WTC11 (cell line): Measurements from ENCODE around the gene FST. TPM values are rescaled to one million over a fixed set of nuclear protein-coding genes. Genes with fewer than 3 reads are reported as not detected.

Experiments
- ATAC-seq: fragments of 200-7000 bp; cut with Tn5 transposase; 2 replicates; pipeline ENCODE4 v1.10.0; 2021; ENCODE audit warnings: mild to moderate bottlenecking, moderate library complexity
- CTCF ChIA-PET: fragments of 300-600 bp; sonication (Branson Sonifier 250); formaldehyde crosslinking; loops from one replicate; lab custom pipeline; 2021; ENCODE audit warnings: antibody characterized with exemption; lab: Charles Lee
- POLR2A ChIA-PET: fragments of 350-600 bp; sonication (Branson Sonifier 250); formaldehyde crosslinking; loops from one replicate; lab custom pipeline; 2021; ENCODE audit warnings: antibody characterized with exemption; lab: Charles Lee
- DNase-seq: peaks from one replicate; pipeline ENCODE4 v3.0.0; 2021; ENCODE audit warnings: low spot score
- H3K27ac Mint-ChIP-seq: 2 replicates; pipeline ENCODE4 v1.8.0; 2021; ENCODE audit warnings: mixed read lengths
- H3K27me3 Mint-ChIP-seq: 2 replicates; pipeline ENCODE4 v1.8.0; 2021; ENCODE audit warnings: low read depth, mild to moderate bottlenecking, moderate library complexity, mixed read lengths
- H3K36me3 Mint-ChIP-seq: 2 replicates; pipeline ENCODE4 v1.8.0; 2021; ENCODE audit warnings: mixed read lengths
- H3K4me1 Mint-ChIP-seq: 2 replicates; pipeline ENCODE4 v1.8.0; 2022; ENCODE audit warnings: mixed read lengths
- H3K4me3 Mint-ChIP-seq: 2 replicates; pipeline ENCODE4 v1.8.0; 2021; ENCODE audit warnings: mild to moderate bottlenecking, moderate library complexity, mixed read lengths
- H3K9me3 Mint-ChIP-seq: 2 replicates; pipeline ENCODE4 v1.8.0; 2021; ENCODE audit warnings: mixed read lengths
- ARID4B ChIP-seq: sonication (generic); formaldehyde crosslinking; IDR thresholded peaks from 2 replicates; pipeline ENCODE4 v1.8.0; 2023; ENCODE audit warnings: missing genetic modification reagents, mild to moderate bottlenecking, borderline replicate concordance
- ATF6 ChIP-seq: sonication (generic); formaldehyde crosslinking; IDR thresholded peaks from 2 replicates; pipeline ENCODE4 v1.8.1; 2023; ENCODE audit warnings: mild to moderate bottlenecking, missing genetic modification reagents
- CTCF ChIP-seq: fragments of 200-600 bp; IDR thresholded peaks from 2 replicates; pipeline ENCODE4 v1.8.0; 2022; ENCODE audit warnings: antibody characterized with exemption
- ESRRA ChIP-seq: sonication (generic); formaldehyde crosslinking; IDR thresholded peaks from 2 replicates; pipeline ENCODE4 v1.8.1; 2022; ENCODE audit warnings: mild to moderate bottlenecking, missing genetic modification reagents, borderline replicate concordance
- FOXJ3 ChIP-seq: sonication (generic); formaldehyde crosslinking; IDR thresholded peaks from 2 replicates; pipeline ENCODE4 v1.9.0; 2021; ENCODE audit warnings: missing genetic modification reagents, mild to moderate bottlenecking, borderline replicate concordance
- SP1 ChIP-seq: sonication (generic); formaldehyde crosslinking; conservative IDR thresholded peaks from 2 replicates; pipeline ENCODE4 v1.8.1; 2022; ENCODE audit warnings: missing genetic modification reagents
- ZNF121 ChIP-seq: sonication (generic); formaldehyde crosslinking; IDR thresholded peaks from 2 replicates; pipeline ENCODE4 v1.8.0; 2023; ENCODE audit warnings: missing genetic modification reagents
- ZNF396 ChIP-seq: fragments of 250-450 bp; sonication (Bioruptor Pico); IDR thresholded peaks from 2 replicates; pipeline ENCODE4 v1.8.0; 2021; ENCODE audit warnings: mild to moderate bottlenecking, moderate library complexity, borderline replicate concordance
- total RNA-seq: library from RNA; stranded (reverse); gene quantifications from 3 replicates; pipeline ENCODE4 v1.2.3, GENCODE V29; 2021
- TF ChIP-seq, protein P1 (sequence below): sonication (generic); formaldehyde crosslinking; IDR thresholded peaks from 2 replicates; pipeline ENCODE4 v1.8.1; 2023; ENCODE audit warnings: mild to moderate bottlenecking, moderate library complexity, missing genetic modification reagents
- TF ChIP-seq, protein P2 (sequence below): sonication (generic); formaldehyde crosslinking; IDR thresholded peaks from 2 replicates; pipeline ENCODE4 v1.8.0; 2022; ENCODE audit warnings: mild to moderate bottlenecking, missing genetic modification reagents
- TF ChIP-seq, protein P3 (sequence below): sonication (generic); formaldehyde crosslinking; IDR thresholded peaks from 2 replicates; pipeline ENCODE4 v1.8.1; 2023; ENCODE audit warnings: mild to moderate bottlenecking, missing genetic modification reagents, moderate library complexity

FST gene
- total RNA-seq, 1 experiment from 2014 or later = 11.8 TPM

DNA sequence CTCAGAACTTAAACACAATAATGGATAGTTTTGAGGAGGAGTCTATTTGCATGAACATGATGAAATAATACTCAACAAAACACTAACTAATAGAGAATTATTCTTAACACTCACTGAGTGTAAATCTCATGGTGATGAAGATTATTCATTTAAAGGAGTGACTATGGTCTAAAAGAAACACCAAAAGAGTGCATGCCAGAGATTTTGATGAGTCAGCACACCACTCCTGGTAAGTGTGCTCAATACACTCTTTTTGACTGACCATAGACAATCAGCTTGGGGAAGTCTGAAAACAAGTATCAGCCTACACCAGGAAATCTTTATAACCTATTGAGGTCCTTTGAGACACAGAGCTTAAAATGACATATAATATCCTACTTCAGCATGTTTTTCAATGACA lies 6.8 kb upstream of the FST start (continued):
- TF ChIP-seq CTCF = no peak
- no peak for TF ChIP-seq ZNF121 (CRISPR knock-in tag)
- TF ChIP-seq, protein P1, sequence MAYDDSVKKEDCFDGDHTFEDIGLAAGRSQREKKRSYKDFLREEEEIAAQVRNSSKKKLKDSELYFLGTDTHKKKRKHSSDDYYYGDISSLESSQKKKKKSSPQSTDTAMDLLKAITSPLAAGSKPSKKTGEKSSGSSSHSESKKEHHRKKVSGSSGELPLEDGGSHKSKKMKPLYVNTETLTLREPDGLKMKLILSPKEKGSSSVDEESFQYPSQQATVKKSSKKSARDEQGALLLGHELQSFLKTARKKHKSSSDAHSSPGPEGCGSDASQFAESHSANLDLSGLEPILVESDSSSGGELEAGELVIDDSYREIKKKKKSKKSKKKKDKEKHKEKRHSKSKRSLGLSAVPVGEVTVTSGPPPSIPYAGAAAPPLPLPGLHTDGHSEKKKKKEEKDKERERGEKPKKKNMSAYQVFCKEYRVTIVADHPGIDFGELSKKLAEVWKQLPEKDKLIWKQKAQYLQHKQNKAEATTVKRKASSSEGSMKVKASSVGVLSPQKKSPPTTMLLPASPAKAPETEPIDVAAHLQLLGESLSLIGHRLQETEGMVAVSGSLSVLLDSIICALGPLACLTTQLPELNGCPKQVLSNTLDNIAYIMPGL = no peak
- TF ChIP-seq ATF6 (CRISPR knock-in tag) = no peak
- TF ChIP-seq, protein P2, sequence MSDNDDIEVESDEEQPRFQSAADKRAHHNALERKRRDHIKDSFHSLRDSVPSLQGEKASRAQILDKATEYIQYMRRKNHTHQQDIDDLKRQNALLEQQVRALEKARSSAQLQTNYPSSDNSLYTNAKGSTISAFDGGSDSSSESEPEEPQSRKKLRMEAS (CRISPR knock-in tag) = no peak
- TF ChIP-seq FOXJ3 (CRISPR knock-in tag) = no peak
- TF ChIP-seq SP1 (CRISPR knock-in tag) = no peak

- no peaks in the 10 kb centered on the region; the same call in 1 of the 2 replicates for H3K4me1 Mint-ChIP-seq
Measured at GRCh38 chr5:53475320-53475719, 5.1 kb upstream of the FST start.

More at GRCh38 chr5:53475320-53475719, 5.1 kb upstream of the FST start:
- ATAC-seq = no peak
- H3K9me3 Mint-ChIP-seq = no peaks in the 10 kb centered on the region
- ChIA-PET POLR2A (no interaction called here), CTCF (no interaction called here)
- DNase-seq = no peak
- no peak for TF ChIP-seq ARID4B (CRISPR knock-in tag)
- no peak for TF ChIP-seq CTCF
- TF ChIP-seq ZNF396 = no peak
- no peak for TF ChIP-seq ESRRA (CRISPR knock-in tag)
- TF ChIP-seq, protein P3, sequence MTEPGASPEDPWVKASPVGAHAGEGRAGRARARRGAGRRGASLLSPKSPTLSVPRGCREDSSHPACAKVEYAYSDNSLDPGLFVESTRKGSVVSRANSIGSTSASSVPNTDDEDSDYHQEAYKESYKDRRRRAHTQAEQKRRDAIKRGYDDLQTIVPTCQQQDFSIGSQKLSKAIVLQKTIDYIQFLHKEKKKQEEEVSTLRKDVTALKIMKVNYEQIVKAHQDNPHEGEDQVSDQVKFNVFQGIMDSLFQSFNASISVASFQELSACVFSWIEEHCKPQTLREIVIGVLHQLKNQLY (CRISPR knock-in tag) = no peak
- TF ChIP-seq, all 79 proteins: peak for 0
- no peaks in the 10 kb centered on the region for H3K27me3 Mint-ChIP-seq
- H3K36me3 Mint-ChIP-seq = no peaks in the 10 kb centered on the region
- no peak overlapping the region for H3K4me3 Mint-ChIP-seq
- H3K27ac Mint-ChIP-seq = no peak overlapping the region
